A673 (cell line): ENCODE results near the gene OCIAD1. TPM values are rescaled to one million over a fixed set of nuclear protein-coding genes. Genes with fewer than 3 reads are reported as not detected.
"Not testable (repeated sequence)": the region's sequence is repeated elsewhere in the genome, so short reads cannot be mapped to it uniquely, and the experiment has no call there.

Source experiments
- BruUV-seq: library from RNA; stranded (reverse); fragments of 400-500 nt; replicated peaks from 2 replicates; lab custom pipeline; 2021; lab: Mats Ljungman, UMichigan
- CTCF ChIA-PET: fragments of 300-600 bp; sonication (Branson Sonifier 250); formaldehyde crosslinking; loops from one replicate; lab custom pipeline; 2022; ENCODE audit warnings: antibody characterized with exemption; lab: Charles Lee
- POLR2A ChIA-PET: fragments of 300-600 bp; sonication (Branson Sonifier 250); formaldehyde crosslinking; loops from one replicate; lab custom pipeline; 2022; ENCODE audit warnings: antibody characterized with exemption; ENCODE audit not compliant: low non-redundant PET; lab: Charles Lee
- DNase-seq: peaks from one replicate; pipeline ENCODE4 v3.0.0-alpha.2; 2015; ENCODE audit warnings: low spot score
- H3K27ac ChIP-seq: fragments of 200-600 bp; sonication (generic); 2 replicates; pipeline ENCODE4 v1.5.1; 2016; ENCODE audit warnings: mixed run types, low read depth, mild to moderate bottlenecking, mixed read lengths, antibody characterized with exemption, low read length; ENCODE audit not compliant: poor library complexity, severe bottlenecking
- H3K27me3 ChIP-seq: fragments of 200-600 bp; sonication (generic); replicated peaks from 2 replicates; pipeline ENCODE4 v1.6.1; 2017; ENCODE audit warnings: mixed run types, low read depth, mild to moderate bottlenecking, mixed read lengths, antibody characterized with exemption, low read length; ENCODE audit not compliant: insufficient read depth, poor library complexity
- H3K36me3 ChIP-seq: fragments of 200-600 bp; sonication (generic); 2 replicates; pipeline ENCODE4 v1.6.1; 2016; ENCODE audit warnings: mixed run types, mild to moderate bottlenecking, mixed read lengths, antibody characterized with exemption, low read length; ENCODE audit not compliant: insufficient read depth, poor library complexity, severe bottlenecking
- H3K4me1 ChIP-seq: fragments of 200-600 bp; sonication (generic); 2 replicates; pipeline ENCODE4 v1.6.1; 2017; ENCODE audit warnings: mixed run types, mild to moderate bottlenecking, mixed read lengths, antibody characterized with exemption, low read length; ENCODE audit not compliant: insufficient read depth, poor library complexity, severe bottlenecking
- H3K4me3 ChIP-seq: fragments of 200-600 bp; sonication (generic); 2 replicates; pipeline ENCODE4 v1.5.1; 2016; ENCODE audit warnings: low read depth, mixed run types, mild to moderate bottlenecking, mixed read lengths, low read length; ENCODE audit not compliant: poor library complexity, severe bottlenecking
- H3K9me3 ChIP-seq: fragments of 200-600 bp; sonication (generic); 2 replicates; pipeline ENCODE4 v1.6.1; 2016; ENCODE audit warnings: mixed run types, low read depth, mild to moderate bottlenecking, mixed read lengths, antibody characterized with exemption, low read length; ENCODE audit not compliant: poor library complexity, severe bottlenecking
- EZH2 ChIP-seq: fragments of 200-600 bp; sonication (generic); IDR thresholded peaks from 2 replicates; pipeline ENCODE4 v1.6.1; 2017; ENCODE audit warnings: borderline replicate concordance, low read depth, mild to moderate bottlenecking, mixed read lengths, antibody characterized with exemption, low read length; ENCODE audit not compliant: poor library complexity, severe bottlenecking
- intact Hi-C: fragments of 100-400 bp; cut with micrococcal nuclease; formaldehyde crosslinking; loops from one replicate; pipeline ENCODE4 v1.10.0; 2022; ENCODE audit not compliant: unreplicated experiment
- total RNA-seq: library from RNA; stranded (reverse); gene quantifications from 2 replicates; pipeline ENCODE4 v1.2.3, GENCODE V29; 2021
- TF ChIP-seq, protein P1 (sequence below): fragments of 300-800, 200-600 bp; sonication (generic); conservative IDR thresholded peaks from 2 replicates; pipeline ENCODE4 v1.5.1; 2017; ENCODE audit warnings: low read depth, mild to moderate bottlenecking, antibody characterized with exemption, low read length, moderate library complexity, mixed read lengths

Gene OCIAD1
- total RNA-seq, 1 experiment from 2014 or later: 138 TPM

DNA sequence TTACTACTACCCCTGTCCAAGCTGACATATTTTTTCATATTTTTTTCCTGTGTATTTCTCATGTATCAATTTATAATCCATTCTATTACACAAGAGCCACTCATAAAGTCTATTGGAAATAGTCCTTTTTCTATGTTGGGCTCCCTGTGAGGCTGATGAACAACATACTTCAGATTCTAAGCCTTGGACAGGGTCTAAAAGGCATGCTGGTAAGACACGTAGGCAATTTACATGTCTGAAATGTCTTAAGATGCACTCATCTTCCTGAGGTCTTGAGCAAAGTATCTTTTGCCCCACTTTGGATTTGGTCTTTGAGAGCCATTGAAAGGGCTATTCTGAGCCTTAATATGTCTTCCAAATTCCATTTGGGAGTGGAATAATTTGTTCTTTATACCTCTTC, 31.8 kb downstream of the OCIAD1 start:
- Histone ChIP-seq H3K9me3 (no peaks in the 10 kb centered on the region), H3K27ac (no peak overlapping the region), H3K4me1 (no peaks in the 10 kb centered on the region), H3K4me3 (no peak overlapping the region), H3K36me3 (peaks cover 20% of the 10 kb centered on the region), H3K27me3 (no peaks in the 10 kb centered on the region)
- ChIA-PET POLR2A (no interaction called here), CTCF (no interaction called here)
- intact Hi-C loops: no loop called here
- TF ChIP-seq EZH2: no peak
- TF ChIP-seq, protein P1, sequence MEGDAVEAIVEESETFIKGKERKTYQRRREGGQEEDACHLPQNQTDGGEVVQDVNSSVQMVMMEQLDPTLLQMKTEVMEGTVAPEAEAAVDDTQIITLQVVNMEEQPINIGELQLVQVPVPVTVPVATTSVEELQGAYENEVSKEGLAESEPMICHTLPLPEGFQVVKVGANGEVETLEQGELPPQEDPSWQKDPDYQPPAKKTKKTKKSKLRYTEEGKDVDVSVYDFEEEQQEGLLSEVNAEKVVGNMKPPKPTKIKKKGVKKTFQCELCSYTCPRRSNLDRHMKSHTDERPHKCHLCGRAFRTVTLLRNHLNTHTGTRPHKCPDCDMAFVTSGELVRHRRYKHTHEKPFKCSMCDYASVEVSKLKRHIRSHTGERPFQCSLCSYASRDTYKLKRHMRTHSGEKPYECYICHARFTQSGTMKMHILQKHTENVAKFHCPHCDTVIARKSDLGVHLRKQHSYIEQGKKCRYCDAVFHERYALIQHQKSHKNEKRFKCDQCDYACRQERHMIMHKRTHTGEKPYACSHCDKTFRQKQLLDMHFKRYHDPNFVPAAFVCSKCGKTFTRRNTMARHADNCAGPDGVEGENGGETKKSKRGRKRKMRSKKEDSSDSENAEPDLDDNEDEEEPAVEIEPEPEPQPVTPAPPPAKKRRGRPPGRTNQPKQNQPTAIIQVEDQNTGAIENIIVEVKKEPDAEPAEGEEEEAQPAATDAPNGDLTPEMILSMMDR: no peak
- BruUV-seq: no TSS peak
- DNase-seq: no peak

DNA sequence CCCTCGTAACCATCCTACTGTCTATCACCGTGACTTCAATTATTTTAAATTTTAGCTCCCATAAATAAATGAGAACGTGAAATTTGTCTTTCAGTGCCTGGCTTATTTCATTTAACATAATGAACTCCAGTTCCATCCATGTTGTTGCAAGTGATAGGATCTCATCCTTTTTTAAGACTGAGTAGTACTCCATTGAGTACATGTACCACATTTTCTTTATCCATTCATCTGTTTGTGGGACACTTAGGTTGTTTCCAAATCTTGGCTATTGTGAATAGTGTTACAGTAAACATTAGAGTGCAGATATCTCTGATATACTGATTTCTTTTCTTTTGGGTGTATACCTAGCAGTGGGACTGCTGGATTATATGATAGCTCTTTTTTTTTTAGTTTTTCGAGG, 32.8 kb downstream of the OCIAD1 start:
- Histone ChIP-seq H3K27ac (no peak overlapping the region), H3K27me3 (no peaks in the 10 kb centered on the region), H3K9me3 (no peaks in the 10 kb centered on the region), H3K4me3 (no peak overlapping the region), H3K36me3 (peaks cover 16% of the 10 kb centered on the region), H3K4me1 (no peaks in the 10 kb centered on the region)
- TF ChIP-seq, protein P1: no peak
- no peak for TF ChIP-seq EZH2
- ChIA-PET CTCF (no interaction called here), POLR2A (no interaction called here)
- no TSS peak for BruUV-seq
- intact Hi-C loops: no loop called here
- no peak for DNase-seq

DNA sequence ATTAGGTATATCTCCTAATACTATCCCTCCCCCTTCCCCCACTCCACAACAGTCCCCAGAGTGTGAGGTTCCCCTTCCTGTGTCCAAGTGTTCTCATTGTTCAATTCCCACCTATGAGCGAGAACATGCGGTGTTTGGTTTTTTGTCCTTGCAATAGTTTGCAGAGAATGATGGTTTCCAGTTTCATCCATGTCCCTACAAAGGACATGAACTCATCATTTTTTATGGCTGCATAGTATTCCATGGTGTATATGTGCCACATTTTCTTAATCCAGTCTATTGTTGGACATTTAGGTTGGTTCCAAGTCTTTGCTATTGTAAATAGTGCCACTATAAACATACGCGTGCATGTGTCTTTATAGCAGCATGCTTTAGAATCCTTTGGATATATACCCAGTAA, 33.8 kb downstream of the OCIAD1 start:
- H3K4me1 ChIP-seq, H3K27ac ChIP-seq, H3K9me3 ChIP-seq, intact Hi-C loops, CTCF ChIA-PET, POLR2A ChIA-PET, BruUV-seq, DNase-seq, H3K27me3 ChIP-seq, H3K4me3 ChIP-seq: not testable (repeated sequence)
- H3K36me3 ChIP-seq: peaks cover 11% of the 10 kb centered on the region

DNA sequence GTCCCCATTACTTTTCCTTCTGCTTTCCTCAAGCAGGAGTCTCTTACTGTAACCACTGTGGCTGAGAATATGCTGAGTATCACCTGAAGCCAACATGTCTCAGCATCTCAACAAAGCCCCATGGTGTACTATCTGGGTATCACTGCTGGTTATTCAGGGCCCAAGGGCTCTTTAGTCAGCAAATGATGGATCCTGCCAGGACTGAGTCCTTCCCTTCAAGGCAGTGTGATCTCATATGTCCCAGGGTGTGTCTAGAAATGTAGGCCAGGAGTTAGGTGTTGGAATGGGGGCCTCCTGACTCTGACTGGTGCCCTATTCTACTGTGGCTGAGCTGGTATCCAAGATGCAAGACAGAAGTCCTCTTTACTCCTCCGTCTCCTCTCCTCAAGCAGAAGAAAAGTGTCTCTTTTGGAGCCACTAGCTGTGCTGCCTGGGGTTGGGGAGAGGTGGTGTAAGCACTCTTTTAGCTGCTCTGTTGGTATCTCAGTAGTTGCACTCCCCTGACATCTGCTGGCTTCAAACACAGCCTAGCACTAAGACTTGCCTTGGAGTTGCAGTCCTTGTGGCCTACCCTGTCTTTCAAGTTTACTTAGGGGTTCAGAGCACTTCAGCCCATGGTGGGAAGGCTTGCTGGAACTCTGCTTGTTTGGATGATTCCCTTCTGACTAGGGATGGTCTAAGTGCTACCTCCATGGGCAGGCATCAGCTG, 47.1 kb downstream of the OCIAD1 start:
- DNase-seq: no peak
- Histone ChIP-seq H3K4me1 (no peaks in the 10 kb centered on the region), H3K27me3 (no peaks in the 10 kb centered on the region), H3K36me3 (no peaks in the 10 kb centered on the region), H3K27ac (no peak overlapping the region), H3K9me3 (no peaks in the 10 kb centered on the region), H3K4me3 (no peak overlapping the region)
- no TSS peak for BruUV-seq
- TF ChIP-seq EZH2: no peak
- TF ChIP-seq, protein P1: no peak
- POLR2A ChIA-PET: no interaction called here
- CTCF ChIA-PET: no interaction called here
- intact Hi-C loops: loop anchor here (5.0 kb wide), 1 partner anchor 84 kb away; no protein-coding TSS in a partner anchor
